BE2C (cell line): ENCODE measurements around the gene ICAM2.
A peak's percentile ranks its signal among the peaks of the same experiment; 100 is the strongest.
"Not testable (repeated sequence)": the region's sequence is repeated elsewhere in the genome, so short reads cannot be mapped to it uniquely, and the experiment has no call there.

Experiments used
- DNase-seq: peaks from one replicate; pipeline ENCODE4 v3.0.0-alpha.2; 2020
- H3K27me3 ChIP-seq: fragments of 250-450 bp; sonication (Bioruptor Pico); 2 replicates; pipeline ENCODE4 v1.5.1; 2020; ENCODE audit warnings: mild to moderate bottlenecking
- H3K36me3 ChIP-seq: fragments of 250-450 bp; sonication (Bioruptor Pico); 2 replicates; pipeline ENCODE4 v1.5.1; 2020; ENCODE audit warnings: mild to moderate bottlenecking
- H3K4me1 ChIP-seq: fragments of 250-450 bp; sonication (Bioruptor Pico); 2 replicates; pipeline ENCODE4 v1.5.1; 2020
- H3K4me3 ChIP-seq: 2 replicates; pipeline ENCODE4 v1.5.1; 2011; ENCODE audit warnings: low read depth, low read length
- H3K9me3 ChIP-seq: fragments of 250-450 bp; sonication (Bioruptor Pico); 2 replicates; pipeline ENCODE4 v1.5.1; 2020
- CTCF ChIP-seq: IDR thresholded peaks from 2 replicates; pipeline ENCODE4 v1.5.1; 2012; ENCODE audit warnings: mild to moderate bottlenecking, low read depth, low read length

Gene ICAM2

GRCh38 chr17:63985387-63986140 is 34.9 kb downstream of the ICAM2 start:
- no peaks in the 10 kb centered on the region for H3K36me3 ChIP-seq
- DNase-seq = no peak
- no peaks in the 10 kb centered on the region for H3K9me3 ChIP-seq
- H3K4me3 ChIP-seq = no peak overlapping the region
- H3K4me1 ChIP-seq = no peaks in the 10 kb centered on the region
- no peaks in the 10 kb centered on the region for H3K27me3 ChIP-seq
- TF ChIP-seq CTCF = peak; percentile 4; the same call in 1 of the 2 replicates

GRCh38 chr17:63984651-63985386 is 35.6 kb downstream of the ICAM2 start:
- Histone ChIP-seq H3K4me1 (no peaks in the 10 kb centered on the region), H3K9me3 (no peaks in the 10 kb centered on the region), H3K27me3 (no peaks in the 10 kb centered on the region), H3K4me3 (no peak overlapping the region), H3K36me3 (no peaks in the 10 kb centered on the region)
- no peak for DNase-seq
- TF ChIP-seq CTCF = no peak

- no peak for DNase-seq
- Histone ChIP-seq H3K4me1 (peaks cover under 1% of the 10 kb centered on the region), H3K9me3 (no peaks in the 10 kb centered on the region), H3K4me3 (no peak overlapping the region), H3K36me3 (no peaks in the 10 kb centered on the region), H3K27me3 (no peaks in the 10 kb centered on the region)
- TF ChIP-seq CTCF = no peak
Observed at GRCh38 chr17:63984236-63984635, 36.2 kb downstream of the ICAM2 start.

GRCh38 chr17:63983320-63983719 is 37.1 kb downstream of the ICAM2 start:
- DNase-seq = no peak

GRCh38 chr17:63982641-63983040 is 37.8 kb downstream of the ICAM2 start:
- H3K4me1 ChIP-seq, H3K36me3 ChIP-seq, H3K4me3 ChIP-seq, H3K27me3 ChIP-seq, H3K9me3 ChIP-seq, DNase-seq: not testable (repeated sequence)

More at GRCh38 chr17:63983320-63983719, 37.1 kb downstream of the ICAM2 start:
- TF ChIP-seq CTCF = no peak
- peaks cover 7% of the 10 kb centered on the region for H3K4me1 ChIP-seq
- no peaks in the 10 kb centered on the region for H3K36me3 ChIP-seq
- H3K27me3 ChIP-seq = no peaks in the 10 kb centered on the region
- H3K4me3 ChIP-seq = no peak overlapping the region
- no peaks in the 10 kb centered on the region for H3K9me3 ChIP-seq

GRCh38 chr17:63978272-63979200 is 41.9 kb downstream of the ICAM2 start:
- Histone ChIP-seq H3K36me3 (no peaks in the 10 kb centered on the region), H3K4me1 (peaks cover 7% of the 10 kb centered on the region), H3K27me3 (no peaks in the 10 kb centered on the region), H3K9me3 (no peaks in the 10 kb centered on the region), H3K4me3 (no peak overlapping the region)
- DNase-seq = no peak
- no peak for TF ChIP-seq CTCF
